Endothelial cell of hepatic sinusoid (primary cell): ENCODE results near the gene FOXN3.

ENCODE experiments used
- in situ Hi-C: cut with HindIII; loops from 2 replicates; pipeline ENCODE4 v1.10.0; 2017; ENCODE audit warnings: low sequenced_read_pairs

FOXN3 gene

GRCh38 chr14:89258728-89259273, 158.2 kb downstream of the FOXN3 start:
- in situ Hi-C loops = no loop called here

GRCh38 chr14:89256951-89257350, 160.1 kb downstream of the FOXN3 start:
- in situ Hi-C loops = no loop called here

DNA sequence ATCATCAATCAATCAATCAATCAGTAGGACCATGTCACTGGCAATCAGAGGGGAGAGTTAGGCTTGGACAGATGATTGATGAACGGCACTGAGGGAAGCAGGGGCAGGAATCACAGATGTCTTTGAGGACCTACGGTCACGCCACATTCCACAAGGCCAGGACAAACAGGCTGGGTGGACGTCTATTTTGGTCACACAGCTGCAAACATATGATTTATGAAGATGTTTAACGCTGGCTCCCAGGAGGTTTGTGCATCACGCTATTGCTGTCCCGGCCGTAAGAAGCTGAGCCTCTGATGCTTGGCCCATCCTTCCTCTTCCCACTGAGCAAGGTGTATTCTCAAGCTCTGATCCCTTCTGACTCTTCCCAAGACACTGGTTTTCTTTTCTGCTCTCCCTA, 160.8 kb downstream of the FOXN3 start:
- in situ Hi-C loops = no loop called here

DNA sequence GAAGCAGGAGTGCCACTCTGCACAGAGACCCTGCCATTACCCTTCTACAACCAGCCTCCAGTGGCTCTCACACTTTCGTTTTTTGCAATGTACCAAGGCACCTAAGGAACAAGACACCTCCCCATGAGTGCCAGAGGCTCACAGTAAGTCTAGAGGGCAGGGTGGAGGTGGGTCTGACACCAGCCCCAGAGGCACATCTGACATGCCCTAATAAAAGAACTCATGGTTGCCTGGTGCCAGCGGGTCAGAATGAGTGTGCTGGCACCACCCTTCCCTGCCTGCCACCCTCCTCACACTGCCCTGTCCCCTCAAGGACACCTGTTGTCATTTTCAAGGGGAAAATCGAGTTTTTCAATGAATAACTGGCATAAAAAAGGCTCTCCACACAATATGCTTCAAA, 161.2 kb downstream of the FOXN3 start:
- in situ Hi-C loops = no loop called here

GRCh38 chr14:89255012-89255411, 162.0 kb downstream of the FOXN3 start:
- in situ Hi-C loops = no loop called here

DNA sequence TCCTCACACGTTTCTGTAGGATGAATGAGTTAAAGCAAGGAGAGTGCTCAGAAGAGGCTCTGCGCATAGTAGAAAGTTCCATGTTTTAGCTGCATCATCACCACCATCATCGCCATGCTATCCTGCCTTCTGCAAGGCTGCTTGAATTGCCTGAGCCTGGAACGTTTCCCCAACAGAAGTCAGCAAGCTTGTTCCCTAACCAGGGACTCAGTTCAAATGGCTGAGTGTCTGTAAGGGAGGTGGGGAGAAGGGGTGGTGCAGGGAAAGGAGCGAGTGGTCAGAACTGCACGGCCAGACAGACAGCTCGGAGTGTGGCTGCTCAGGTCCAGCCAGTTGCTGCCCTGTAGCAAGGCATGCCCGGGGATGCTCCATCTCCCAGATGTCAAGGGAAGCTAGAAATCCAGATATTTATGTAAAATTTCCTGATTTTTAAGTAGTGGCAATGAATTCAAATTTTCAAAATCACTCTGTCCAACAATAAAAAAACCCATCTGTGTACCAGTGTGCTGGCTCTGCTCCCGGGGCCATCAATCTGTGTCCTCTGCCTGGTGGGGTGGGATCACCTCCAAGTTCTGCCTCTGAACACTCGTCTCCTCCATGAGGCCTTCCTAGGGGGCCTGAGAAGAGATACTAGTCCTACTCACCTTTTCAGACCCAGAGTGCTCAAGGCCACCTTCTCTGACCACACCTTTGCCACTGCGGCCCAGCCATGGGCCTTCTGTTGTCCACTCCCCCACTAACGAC, 162.7 kb downstream of the FOXN3 start:
- in situ Hi-C loops = loop anchor here (5.0 kb wide), 1 partner anchor 53 kb away; no protein-coding TSS in a partner anchor

DNA sequence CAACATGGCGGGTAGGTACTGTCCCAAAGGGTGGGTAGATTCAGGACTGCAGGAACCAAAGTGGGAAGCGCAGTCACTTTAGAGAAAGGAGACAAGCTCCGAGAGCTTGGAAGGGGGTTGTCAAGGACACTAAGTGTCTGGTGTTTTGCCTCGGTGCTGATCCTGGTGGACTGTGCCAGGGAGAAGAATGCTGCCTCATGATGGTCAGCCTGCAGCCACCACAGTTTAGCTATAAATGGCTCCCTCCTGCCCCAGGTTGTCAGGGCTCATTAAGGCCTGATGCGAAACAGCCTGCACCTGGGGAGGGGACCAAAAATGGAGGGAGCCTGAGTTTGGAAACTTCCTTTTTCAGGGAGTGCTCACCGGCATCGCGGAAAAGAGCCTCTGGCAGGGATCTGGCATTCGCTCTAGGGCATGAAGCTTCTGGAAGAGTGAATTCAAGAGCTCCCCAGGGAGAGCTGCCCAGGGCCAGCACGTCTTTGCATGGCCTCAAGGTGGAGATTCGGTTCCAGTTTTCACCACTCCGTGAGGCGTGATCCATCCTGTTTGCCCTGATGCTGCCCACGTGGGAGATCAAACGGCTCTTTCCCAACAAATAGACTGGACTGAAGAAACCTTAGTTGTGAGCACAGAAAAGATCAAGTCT, 164.0 kb downstream of the FOXN3 start:
- in situ Hi-C loops = loop anchor here (5.0 kb wide), 1 partner anchor 54 kb away; no protein-coding TSS in a partner anchor

- in situ Hi-C loops = loop anchor here (5.0 kb wide), 1 partner anchor 56 kb away; no protein-coding TSS in a partner anchor
These were observed 166.0 kb downstream of the FOXN3 start for GRCh38 chr14:89251061-89251460.

DNA sequence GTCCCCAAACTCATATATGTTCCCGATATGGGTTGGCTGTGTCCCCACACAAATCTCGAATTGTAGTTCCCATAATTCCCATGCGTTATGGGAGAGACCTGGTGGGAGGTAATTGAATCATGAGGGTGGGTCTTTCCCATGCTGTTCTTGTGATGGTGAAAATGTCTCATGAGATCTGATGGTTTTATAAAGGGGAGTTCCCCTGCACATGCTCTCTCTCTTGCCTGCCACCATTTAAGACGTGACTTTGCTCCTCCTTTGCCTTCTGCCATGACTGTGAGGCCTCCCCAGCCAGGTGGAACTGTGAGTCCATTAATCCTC, 166.4 kb downstream of the FOXN3 start:
- in situ Hi-C loops = loop anchor here (5.0 kb wide), 1 partner anchor 57 kb away; no protein-coding TSS in a partner anchor

DNA sequence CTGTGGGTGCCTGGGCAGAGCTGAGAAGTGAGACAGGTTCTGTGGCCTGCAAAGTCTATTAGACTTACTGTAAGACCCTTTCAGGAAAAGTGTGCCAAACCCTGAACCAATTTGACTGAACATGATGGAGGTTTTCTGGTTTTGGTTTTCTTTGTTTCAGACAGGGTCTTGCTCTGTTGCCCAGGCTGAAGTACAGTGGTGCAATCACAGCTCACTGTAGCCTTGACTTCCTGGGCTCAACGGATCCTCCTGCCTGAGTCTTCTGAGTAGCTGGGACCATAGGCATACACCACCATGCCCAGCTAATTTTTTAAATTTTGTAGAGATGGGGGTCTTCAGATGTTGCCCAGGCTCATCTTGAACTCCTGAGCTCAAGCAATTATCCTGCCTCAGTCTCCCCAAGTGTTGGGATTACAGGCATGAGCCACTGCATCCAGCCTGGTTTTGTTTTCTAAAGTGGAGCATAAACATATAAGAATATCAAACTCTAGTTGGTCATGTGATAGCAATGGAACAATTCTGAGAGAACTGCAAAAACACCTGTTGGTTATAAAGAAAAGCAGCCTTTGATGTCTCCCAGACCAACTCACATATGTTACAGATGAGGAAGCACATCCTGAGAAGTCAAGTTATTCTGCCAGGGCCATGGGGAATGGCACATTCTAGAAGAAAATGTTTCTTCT, 166.9 kb downstream of the FOXN3 start:
- in situ Hi-C loops = loop anchor here (5.0 kb wide), 1 partner anchor 57 kb away; no protein-coding TSS in a partner anchor

DNA sequence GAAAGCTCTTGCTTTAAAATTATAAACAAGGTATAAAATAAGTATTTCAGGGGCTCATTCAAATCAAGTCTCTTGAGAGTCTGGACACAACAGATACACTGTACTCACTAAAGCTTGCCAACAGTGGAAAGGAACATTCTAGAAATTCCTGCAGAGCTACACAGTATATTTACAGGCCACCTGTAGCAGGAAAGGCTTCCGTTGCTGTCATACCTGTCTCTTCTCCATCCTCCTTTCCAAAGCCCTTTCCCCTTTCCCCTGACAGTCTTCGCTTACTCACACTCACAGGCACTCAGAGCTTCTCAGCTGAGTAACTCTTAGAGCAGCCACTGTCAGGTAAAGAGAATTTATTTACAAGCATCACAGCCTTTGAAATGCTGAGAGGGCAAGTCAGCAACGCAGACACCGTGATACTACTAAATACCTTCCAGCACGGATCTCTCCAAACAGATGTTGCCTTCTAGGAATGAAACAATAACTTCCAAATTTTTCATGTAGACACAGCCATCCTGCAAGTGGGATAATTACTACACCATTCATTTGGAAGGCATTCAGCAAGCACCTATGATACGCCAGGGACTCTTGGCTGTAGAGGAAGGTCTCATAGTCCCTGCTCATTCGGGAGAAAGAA, 167.9 kb downstream of the FOXN3 start:
- in situ Hi-C loops = no loop called here

- in situ Hi-C loops = no loop called here
These were observed 168.5 kb downstream of the FOXN3 start for GRCh38 chr14:89248411-89249064.

DNA sequence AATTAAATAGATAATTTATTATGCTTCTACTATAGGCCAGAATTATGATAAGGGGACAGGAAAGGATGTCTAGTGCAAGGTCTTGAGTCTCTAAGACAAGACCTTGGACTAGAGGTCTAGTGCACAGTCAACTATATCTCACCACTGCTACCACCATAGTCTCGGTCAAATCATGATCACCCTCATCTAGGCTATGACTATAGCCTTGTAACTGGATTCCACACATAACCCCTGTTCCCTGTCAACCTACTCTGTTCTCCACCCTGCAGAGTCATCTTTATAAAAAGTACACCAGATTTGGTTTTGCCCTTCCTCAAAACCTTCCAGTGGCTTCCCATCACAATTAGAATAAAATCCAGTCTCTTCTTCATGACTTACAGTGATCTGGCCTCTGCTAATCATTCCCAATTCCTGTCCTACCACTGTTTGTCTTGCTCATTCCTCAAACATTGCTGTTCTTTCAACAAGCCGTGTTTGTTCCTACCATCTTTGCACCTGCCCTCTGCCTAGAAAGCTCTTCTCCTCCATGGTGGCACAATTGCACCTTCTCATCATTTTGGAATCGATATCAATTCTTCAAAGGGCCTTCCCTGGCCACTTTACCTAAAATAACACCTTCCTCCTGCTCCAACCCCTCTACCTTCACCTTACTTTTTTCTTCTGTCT, 169.4 kb downstream of the FOXN3 start:
- in situ Hi-C loops = no loop called here

- in situ Hi-C loops = no loop called here
These were observed 170.7 kb downstream of the FOXN3 start for GRCh38 chr14:89246290-89246689.

GRCh38 chr14:89245802-89246201, 171.2 kb downstream of the FOXN3 start:
- in situ Hi-C loops = no loop called here

DNA sequence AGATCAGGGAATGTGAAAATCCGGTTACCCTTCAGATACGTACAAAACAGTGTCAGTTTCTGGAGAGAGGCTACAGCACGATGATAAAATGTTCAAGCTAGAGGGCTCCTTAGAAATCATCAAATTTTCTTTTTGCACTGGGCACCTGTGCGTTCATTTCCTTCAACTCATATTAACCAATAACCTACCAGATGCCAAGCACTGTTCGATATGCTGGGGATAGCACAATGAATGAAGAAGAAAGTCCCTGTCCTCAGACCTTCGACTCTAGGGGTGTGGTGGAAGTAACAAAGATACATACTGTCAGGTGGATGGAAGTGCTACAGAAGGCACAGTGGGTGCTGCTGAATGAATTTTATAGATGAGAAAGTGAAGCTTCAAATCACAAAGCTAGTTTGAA, 172.3 kb downstream of the FOXN3 start:
- in situ Hi-C loops = no loop called here

GRCh38 chr14:89243741-89244140, 173.3 kb downstream of the FOXN3 start:
- in situ Hi-C loops = no loop called here

- in situ Hi-C loops = no loop called here
These were observed 173.7 kb downstream of the FOXN3 start for GRCh38 chr14:89243286-89243685.

DNA sequence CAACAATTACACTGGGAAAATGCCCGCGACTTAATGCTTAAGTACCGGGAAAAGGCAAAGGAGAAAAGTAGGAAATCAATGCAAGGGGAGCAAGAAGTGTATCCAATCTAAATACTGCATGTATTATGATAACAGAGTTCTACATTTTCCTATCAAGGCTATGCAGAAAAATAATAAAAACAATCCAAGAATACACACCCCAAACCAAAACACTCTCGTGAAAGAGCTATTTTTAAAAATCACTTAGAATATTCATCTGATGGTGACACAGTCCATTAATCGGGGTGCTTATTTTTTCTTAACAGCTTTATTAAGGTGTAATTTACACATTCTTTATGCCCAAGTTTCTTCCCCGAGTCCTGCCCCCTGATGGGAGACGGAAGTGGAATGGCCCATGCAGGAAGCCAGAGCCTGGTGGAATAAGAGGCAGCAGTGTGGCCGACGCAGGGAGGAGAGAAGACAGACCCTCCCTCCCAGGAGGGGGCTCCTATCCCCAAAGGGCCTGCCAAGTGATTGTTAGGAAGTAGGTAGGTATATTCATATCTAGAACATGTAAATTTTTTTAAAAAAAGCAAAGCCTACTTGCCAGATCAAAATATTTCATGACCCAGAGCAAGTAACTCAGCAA, 174.3 kb downstream of the FOXN3 start:
- in situ Hi-C loops = no loop called here
